ENCODE data around the gene ATP2C2. TPM values are rescaled to one million over a fixed set of nuclear protein-coding genes. Genes with fewer than 3 reads are reported as not detected.

The ATP2C2 gene
- total and polyA plus RNA-seq, 2 of the 8 experiments (the other 6 are each of a cell fraction or from before 2014, with no cell fraction given): 1.2 to 2.8 TPM

DNA sequence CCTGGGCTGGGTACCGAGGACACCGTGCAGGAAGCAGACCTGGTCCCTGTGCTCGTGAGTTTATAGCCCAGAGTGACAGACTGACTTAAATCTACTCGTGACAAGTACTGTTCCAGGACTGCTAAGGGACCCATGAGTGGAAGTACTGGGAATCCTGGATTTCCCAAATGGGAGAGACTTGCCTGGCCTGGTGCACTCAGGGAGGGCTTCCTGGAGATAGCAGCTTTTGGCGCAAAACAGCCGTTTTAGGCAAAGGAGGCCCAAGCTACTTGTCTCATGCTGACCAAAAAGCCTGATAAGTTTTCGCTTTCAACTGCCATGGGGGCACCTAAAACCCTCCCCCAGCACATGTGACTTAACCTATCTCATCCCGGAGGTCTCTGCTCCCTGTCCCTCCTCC is 51.4 kb downstream of the ATP2C2 start (continued):
- TF ChIP-seq, protein P1, sequence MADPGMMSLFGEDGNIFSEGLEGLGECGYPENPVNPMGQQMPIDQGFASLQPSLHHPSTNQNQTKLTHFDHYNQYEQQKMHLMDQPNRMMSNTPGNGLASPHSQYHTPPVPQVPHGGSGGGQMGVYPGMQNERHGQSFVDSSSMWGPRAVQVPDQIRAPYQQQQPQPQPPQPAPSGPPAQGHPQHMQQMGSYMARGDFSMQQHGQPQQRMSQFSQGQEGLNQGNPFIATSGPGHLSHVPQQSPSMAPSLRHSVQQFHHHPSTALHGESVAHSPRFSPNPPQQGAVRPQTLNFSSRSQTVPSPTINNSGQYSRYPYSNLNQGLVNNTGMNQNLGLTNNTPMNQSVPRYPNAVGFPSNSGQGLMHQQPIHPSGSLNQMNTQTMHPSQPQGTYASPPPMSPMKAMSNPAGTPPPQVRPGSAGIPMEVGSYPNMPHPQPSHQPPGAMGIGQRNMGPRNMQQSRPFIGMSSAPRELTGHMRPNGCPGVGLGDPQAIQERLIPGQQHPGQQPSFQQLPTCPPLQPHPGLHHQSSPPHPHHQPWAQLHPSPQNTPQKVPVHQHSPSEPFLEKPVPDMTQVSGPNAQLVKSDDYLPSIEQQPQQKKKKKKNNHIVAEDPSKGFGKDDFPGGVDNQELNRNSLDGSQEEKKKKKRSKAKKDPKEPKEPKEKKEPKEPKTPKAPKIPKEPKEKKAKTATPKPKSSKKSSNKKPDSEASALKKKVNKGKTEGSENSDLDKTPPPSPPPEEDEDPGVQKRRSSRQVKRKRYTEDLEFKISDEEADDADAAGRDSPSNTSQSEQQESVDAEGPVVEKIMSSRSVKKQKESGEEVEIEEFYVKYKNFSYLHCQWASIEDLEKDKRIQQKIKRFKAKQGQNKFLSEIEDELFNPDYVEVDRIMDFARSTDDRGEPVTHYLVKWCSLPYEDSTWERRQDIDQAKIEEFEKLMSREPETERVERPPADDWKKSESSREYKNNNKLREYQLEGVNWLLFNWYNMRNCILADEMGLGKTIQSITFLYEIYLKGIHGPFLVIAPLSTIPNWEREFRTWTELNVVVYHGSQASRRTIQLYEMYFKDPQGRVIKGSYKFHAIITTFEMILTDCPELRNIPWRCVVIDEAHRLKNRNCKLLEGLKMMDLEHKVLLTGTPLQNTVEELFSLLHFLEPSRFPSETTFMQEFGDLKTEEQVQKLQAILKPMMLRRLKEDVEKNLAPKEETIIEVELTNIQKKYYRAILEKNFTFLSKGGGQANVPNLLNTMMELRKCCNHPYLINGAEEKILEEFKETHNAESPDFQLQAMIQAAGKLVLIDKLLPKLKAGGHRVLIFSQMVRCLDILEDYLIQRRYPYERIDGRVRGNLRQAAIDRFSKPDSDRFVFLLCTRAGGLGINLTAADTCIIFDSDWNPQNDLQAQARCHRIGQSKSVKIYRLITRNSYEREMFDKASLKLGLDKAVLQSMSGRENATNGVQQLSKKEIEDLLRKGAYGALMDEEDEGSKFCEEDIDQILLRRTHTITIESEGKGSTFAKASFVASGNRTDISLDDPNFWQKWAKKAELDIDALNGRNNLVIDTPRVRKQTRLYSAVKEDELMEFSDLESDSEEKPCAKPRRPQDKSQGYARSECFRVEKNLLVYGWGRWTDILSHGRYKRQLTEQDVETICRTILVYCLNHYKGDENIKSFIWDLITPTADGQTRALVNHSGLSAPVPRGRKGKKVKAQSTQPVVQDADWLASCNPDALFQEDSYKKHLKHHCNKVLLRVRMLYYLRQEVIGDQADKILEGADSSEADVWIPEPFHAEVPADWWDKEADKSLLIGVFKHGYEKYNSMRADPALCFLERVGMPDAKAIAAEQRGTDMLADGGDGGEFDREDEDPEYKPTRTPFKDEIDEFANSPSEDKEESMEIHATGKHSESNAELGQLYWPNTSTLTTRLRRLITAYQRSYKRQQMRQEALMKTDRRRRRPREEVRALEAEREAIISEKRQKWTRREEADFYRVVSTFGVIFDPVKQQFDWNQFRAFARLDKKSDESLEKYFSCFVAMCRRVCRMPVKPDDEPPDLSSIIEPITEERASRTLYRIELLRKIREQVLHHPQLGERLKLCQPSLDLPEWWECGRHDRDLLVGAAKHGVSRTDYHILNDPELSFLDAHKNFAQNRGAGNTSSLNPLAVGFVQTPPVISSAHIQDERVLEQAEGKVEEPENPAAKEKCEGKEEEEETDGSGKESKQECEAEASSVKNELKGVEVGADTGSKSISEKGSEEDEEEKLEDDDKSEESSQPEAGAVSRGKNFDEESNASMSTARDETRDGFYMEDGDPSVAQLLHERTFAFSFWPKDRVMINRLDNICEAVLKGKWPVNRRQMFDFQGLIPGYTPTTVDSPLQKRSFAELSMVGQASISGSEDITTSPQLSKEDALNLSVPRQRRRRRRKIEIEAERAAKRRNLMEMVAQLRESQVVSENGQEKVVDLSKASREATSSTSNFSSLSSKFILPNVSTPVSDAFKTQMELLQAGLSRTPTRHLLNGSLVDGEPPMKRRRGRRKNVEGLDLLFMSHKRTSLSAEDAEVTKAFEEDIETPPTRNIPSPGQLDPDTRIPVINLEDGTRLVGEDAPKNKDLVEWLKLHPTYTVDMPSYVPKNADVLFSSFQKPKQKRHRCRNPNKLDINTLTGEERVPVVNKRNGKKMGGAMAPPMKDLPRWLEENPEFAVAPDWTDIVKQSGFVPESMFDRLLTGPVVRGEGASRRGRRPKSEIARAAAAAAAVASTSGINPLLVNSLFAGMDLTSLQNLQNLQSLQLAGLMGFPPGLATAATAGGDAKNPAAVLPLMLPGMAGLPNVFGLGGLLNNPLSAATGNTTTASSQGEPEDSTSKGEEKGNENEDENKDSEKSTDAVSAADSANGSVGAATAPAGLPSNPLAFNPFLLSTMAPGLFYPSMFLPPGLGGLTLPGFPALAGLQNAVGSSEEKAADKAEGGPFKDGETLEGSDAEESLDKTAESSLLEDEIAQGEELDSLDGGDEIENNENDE (IDR thresholded peaks at IDR 0.05; ENCODE audit: insufficient replicate concordance, low read length): no peak

All from H1 (cell line).